ENCODE data around the gene CAMKMT.
"Not testable (repeated sequence)": the region's sequence is repeated elsewhere in the genome, so short reads cannot be mapped to it uniquely, and the experiment has no call there.

CAMKMT gene

GRCh38 chr2:44360749-44361329, 908 bp upstream of the CAMKMT start:
- DNase-seq (ENCODE audit: low read depth): no peak

DNA sequence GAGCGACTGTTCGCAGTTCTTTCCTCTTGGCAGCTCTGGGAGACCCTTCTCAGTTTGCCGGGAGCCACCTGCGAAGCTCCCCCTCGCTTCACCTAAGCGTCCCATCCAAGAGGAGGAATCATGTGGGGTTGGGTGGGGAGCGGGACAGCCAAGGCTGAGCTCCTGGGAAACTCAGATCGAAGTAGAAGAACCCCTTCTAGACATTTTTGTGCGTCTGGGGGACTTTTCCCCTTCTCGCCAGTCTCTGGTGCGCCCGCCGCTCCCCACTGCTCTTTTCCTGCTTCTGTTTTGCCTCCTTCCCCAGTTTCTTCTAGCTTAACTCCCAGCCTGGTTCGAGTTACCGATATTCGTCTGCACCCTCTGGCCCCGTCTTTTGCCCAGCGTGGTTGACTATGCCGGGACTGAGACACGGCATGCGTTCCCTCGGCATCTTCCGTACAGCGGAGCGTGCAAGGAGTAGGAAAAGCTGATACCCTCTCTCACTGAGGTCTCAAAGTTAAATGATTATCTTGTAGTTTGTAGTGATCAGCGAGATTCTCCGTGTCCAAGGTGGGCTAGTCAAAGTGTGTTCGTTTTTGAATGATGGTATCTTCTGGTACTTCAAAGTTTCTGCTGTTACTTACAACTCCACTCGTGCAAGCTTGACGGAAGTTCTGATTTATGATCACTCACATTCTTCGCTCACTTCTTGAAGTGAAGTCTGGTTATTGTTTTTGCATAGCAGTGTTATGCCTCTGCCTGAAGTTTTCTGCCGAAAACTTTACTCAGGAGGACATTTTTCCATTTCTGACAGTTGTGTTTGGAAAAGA, 664 bp downstream of the CAMKMT start:
- no peak for DNase-seq (ENCODE audit: low read depth)

- no peak for DNase-seq (ENCODE audit: low read depth)
Observed at GRCh38 chr2:44364604-44365003, 2.9 kb downstream of the CAMKMT start.

DNA sequence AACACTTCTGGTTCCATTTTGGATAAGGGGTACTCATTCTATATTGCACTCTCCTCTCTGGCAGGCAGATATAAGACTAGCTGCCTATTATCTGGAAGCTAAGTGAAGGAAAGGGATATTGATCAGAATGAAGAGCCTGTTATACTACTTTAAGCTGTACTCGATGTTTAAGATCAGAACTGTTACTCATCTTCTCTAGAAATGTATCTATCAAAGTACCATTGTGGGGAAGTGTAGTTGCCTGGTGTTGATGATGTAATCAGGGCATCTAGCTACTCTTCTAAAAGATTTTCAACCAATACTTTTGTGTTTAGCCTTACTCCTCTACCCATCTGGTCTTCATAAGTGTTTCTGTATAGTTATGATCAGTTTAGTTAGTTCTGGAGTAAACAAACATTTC, 5.8 kb downstream of the CAMKMT start:
- no peak for DNase-seq (ENCODE audit: low read depth)

- no peak for DNase-seq (ENCODE audit: low read depth)
Observed at GRCh38 chr2:44369392-44369791, 7.6 kb downstream of the CAMKMT start.

- DNase-seq (ENCODE audit: low read depth): no peak
Observed at GRCh38 chr2:44371445-44371844, 9.7 kb downstream of the CAMKMT start.

- DNase-seq (ENCODE audit: low read depth): no peak
Observed at GRCh38 chr2:44372246-44372645, 10.5 kb downstream of the CAMKMT start.

- DNase-seq (ENCODE audit: low read depth): no peak
Observed at GRCh38 chr2:44377486-44377885, 15.7 kb downstream of the CAMKMT start.

- DNase-seq (ENCODE audit: low read depth): not testable (repeated sequence)
Observed at GRCh38 chr2:44385226-44385625, 23.5 kb downstream of the CAMKMT start.

DNA sequence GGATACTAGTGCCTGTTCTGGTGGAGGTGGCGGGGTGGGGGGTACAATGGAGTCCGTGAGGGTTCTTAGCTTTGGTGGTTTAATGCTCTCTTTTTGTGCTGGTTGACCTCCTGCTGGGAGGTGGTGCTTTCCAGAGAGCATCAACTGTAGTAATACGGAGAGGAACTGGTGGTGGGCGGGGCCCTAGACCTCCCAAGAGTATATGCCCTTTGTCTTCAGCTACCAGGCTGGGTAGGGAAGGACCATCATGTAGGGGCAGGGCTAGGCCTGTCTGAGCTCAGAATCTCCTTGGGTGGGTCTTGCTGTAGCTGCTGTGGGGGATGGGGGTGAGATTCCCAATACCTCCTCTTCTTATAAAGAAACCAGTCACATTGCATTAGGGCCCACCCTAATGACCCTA, 27.1 kb downstream of the CAMKMT start:
- DNase-seq (ENCODE audit: low read depth): no peak

- DNase-seq (ENCODE audit: low read depth): no peak
Observed at GRCh38 chr2:44389895-44390294, 28.1 kb downstream of the CAMKMT start.

GRCh38 chr2:44392338-44392943, 30.7 kb downstream of the CAMKMT start:
- no peak for DNase-seq (ENCODE audit: low read depth)

GRCh38 chr2:44397447-44398175, 35.9 kb downstream of the CAMKMT start:
- no peak for DNase-seq (ENCODE audit: low read depth)

- DNase-seq (ENCODE audit: low read depth): no peak
Observed at GRCh38 chr2:44398243-44398897, 36.6 kb downstream of the CAMKMT start.

GRCh38 chr2:44420725-44421124, 59.0 kb downstream of the CAMKMT start:
- DNase-seq (ENCODE audit: low read depth): no peak

DNA sequence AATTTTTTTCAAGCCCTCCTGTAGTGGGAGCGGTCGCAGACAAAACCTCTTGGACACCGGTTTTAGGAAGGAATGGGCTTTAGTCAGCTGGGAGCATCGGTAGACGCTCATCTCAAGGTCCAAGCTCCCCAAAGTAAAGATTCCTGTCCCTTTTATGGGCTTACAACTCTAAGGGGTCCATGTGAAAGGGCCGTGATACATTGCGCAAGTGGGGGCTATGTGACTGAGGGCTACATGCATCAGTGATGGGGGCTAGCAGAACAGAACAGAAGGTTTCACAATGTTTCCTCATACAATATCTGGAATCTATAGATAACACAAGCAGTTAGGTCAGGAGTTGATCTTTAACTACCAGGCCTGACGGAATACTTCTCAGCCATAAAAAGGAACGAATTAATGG, 62.5 kb downstream of the CAMKMT start:
- DNase-seq (ENCODE audit: low read depth): no peak

DNA sequence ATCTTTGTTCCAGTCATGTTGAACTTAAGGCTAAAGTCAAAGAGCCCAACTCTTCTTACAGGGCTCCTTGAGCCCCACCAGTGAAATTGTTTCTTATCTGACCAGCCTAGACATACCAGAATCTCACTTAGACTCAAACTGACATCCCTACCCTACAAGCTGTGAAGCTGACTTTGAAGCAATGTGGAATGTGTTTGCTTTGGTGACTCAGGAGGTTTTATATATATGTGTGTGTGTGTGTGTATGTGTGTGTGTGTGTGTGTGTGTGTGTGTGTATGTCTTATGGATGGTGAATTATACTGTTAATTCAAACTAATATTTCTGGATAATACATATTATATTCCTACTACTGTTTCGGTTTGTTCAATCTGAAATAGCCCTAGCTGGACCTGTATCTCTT, 67.3 kb downstream of the CAMKMT start:
- peak; percentile 38 for DNase-seq (ENCODE audit: low read depth)

DNA sequence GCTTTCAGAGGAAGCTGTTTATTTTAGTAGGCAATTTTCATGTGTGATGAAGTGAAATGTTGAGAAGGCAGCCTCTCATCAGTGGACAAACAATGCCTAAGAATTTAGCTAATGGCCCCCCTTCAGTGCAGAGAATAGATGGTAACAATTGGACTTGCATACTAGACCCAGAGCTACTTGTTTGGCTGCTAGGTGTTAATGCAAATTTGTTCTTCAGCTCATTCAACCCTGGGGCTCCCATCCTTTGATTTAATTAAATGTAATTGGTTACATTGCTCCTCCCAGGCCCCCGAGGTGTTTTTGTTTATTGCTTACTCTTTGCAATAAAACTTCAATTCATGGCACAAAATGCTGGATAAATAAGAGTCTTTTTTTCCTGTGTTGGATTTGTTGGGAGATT, 68.6 kb downstream of the CAMKMT start:
- no peak for DNase-seq (ENCODE audit: low read depth)

DNA sequence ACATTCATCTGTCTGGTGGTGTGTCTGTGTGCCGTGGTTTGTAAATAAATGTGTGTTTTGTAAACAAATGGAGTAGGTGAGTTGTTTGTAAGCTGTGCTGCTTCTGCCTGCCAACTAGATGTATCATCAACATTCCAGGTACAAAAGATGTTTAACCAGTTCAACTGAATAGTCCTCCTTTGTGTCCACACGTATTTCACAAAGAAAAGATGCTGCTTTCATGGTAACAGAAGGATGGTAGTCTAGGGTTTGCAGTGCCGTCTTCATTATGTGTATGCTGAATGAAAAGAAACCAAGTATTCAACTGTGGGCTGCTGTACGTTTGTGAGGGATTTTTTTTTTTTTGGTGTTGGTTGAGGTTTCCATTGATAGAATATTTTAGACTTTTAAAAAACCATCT, 72.1 kb downstream of the CAMKMT start:
- DNase-seq (ENCODE audit: low read depth): no peak

DNA sequence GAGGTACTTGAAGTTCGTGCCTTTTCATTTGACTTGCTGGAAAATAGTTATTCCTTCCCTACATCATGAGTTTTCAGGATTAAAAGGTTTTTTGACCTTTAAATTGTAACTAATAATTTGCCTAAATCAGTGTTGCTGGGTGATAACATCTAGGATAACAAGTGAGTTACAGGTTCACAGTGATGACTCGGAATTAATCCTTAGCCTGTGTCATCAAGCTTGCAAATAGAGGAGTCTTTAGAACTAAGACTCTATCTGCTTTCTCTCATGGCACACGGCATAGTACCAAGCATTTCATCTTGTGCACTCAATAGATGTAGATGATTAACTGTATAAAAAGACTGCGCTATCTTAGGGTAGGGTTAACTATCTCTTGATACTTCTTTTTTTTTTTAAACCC, 79.5 kb downstream of the CAMKMT start:
- no peak for DNase-seq (ENCODE audit: low read depth)

- no peak for DNase-seq (ENCODE audit: low read depth)
Observed at GRCh38 chr2:44442019-44442418, 80.3 kb downstream of the CAMKMT start.

- no peak for DNase-seq (ENCODE audit: low read depth)
Observed at GRCh38 chr2:44443517-44443916, 81.8 kb downstream of the CAMKMT start.
